HG02642 (cell line): Measurements from ENCODE around the gene CDH11.

Experiments used
- ATAC-seq: cut with Tn5 transposase; IDR thresholded peaks from one replicate; pipeline ENCODE4 v1.9.1; 2021; ENCODE audit warnings: mild to moderate bottlenecking; ENCODE audit not compliant: unreplicated experiment, poor library complexity

Gene CDH11

DNA sequence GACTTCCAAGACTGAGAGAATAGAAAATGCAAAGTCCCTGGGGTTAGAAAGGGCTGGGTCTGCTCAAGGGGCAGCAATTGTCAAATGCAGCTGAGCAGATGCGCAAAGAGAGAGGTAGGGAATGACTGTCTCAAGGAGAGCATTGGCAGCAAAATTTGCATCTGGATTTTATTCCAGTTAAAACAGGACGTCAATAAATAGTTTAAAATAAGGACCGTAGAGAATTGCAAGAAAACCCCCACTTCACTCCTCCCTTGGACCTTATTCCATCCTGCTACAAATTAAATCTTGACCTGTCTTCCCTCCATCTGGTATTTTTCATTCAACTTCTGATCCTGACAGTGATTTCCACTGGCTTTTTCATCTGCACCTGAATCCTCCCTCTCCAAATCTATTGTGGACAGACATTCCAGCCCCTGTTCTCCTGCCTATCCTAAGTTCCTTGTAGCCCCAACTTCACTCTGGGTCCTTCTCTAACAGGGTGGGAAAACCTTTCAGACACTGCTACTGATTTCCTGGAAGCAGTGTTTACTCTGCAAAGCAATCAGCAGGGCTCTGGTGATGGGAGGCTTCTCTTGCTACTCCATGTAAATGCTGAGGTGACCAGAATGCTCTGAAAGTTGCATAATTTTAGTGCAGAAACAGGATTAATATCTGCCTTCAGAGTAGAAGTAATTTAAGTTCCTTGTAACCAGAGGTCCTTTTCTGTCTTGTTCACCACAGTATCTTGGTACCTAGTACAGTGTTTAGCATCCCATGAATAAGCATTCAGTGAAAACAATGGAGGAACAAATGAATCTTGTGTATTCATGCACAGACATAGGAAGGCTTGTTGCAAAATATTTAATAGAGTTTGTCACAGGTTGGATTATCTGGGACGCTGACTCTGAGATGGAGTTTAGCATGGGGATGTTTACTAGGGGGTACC is 79.2 kb downstream of the CDH11 start:
- ATAC-seq: no peak

DNA sequence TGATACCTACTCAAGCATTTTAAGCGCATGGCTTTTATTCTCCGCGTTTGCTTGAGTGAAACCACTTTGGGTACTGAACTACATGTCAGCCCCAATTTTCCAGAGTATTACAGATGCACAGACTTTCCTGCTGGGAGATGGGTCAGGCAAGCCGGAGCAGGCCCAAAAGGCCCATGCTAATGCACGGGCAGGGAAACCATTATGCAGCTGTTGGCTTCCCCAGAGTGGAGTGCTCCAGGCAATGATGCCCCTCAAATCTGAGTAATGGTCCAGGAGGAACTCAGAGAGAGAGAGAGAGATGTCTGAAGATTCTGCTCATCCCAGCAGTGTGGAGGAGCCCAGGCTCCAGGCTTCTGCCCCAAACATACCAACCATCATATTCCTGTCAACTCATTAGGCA is 80.2 kb downstream of the CDH11 start:
- no peak for ATAC-seq

DNA sequence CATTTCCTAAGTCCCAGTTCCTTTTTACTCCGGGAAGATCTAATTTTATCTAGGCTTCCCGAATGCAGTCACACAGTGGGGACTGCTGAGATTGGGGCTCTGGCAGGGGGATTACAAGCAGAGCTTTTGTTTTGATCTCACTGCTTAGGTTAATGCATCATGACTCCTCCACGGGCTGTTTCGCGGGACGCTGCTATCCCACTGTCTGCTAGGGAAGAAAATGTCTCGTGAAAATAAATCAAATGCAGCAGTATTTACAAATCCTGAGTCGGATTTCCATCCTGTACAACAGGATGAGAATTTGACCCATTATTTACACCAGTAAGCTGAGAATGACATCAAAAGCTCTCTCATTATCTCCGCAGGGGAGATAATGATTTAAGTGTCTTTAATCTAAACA is 83.8 kb downstream of the CDH11 start:
- no peak for ATAC-seq

GRCh38 chr16:65037556-65037955 is 84.3 kb downstream of the CDH11 start:
- ATAC-seq: no peak

- no peak for ATAC-seq
Measured at GRCh38 chr16:65034915-65035314, 86.9 kb downstream of the CDH11 start.

DNA sequence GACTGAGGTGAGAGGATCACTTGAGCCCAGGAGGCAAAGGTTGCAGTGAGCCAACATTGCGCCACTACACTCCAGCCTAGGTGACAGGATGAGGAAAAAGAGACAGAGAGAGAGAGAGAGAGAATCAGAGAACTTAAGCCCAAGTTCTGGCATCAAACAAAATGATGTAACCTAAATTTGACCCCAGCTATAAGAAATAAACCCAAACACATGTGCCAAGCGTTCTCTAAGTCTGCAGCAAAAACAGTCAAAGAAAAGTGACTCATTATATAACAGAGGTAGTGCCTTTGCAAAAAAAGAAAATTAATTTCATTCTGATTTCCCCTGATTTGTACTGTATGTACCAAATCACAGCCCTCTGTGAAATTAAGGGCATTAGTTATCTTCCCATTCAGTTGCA is 89.5 kb downstream of the CDH11 start:
- ATAC-seq: no peak

- no peak for ATAC-seq
Measured at GRCh38 chr16:65024767-65025178, 97.1 kb downstream of the CDH11 start.

DNA sequence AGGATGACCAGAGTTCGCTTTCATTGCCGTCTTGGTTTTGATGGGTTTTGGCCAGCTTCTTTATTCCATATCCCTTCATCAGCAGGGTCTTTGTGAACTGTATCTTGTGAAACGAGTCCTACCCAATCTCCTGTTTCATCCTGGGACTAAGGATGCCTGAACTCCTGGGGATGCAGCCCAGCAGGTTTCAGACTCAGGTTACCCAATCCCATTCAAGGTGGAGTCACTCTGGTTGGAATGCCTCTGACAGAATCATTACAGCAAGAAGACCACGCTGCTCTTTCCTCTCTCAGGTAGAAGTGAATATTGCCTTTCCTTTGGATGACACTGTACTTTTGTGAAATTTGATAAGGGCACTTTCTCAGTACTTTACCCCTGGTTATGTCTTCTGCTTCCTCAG is 98.1 kb downstream of the CDH11 start:
- no peak for ATAC-seq

- no peak for ATAC-seq
Measured at GRCh38 chr16:65021852-65022595, 99.8 kb downstream of the CDH11 start.

- no peak for ATAC-seq
Measured at GRCh38 chr16:65016754-65017153, 105.1 kb downstream of the CDH11 start.

- ATAC-seq: no peak
Measured at GRCh38 chr16:65015599-65015998, 106.3 kb downstream of the CDH11 start.

DNA sequence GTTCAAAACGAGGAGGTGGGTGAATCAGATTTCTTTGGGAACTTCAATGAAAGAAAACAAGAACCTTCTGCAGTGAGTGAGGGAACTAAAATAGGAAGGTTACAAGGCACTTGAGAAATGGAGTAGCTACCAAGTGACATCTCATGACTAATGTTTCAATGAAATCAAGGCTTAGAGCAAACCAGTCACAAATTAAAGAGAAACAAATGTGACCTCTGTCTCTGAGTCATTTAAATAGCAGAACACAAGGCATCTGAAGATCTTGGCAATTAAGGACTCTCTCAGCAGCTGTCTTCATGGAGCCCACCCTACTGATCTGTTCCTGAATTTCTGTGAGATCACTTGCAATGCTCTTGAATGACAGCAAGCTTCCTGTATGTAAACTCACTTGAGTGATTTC is 109.5 kb downstream of the CDH11 start:
- ATAC-seq: no peak

DNA sequence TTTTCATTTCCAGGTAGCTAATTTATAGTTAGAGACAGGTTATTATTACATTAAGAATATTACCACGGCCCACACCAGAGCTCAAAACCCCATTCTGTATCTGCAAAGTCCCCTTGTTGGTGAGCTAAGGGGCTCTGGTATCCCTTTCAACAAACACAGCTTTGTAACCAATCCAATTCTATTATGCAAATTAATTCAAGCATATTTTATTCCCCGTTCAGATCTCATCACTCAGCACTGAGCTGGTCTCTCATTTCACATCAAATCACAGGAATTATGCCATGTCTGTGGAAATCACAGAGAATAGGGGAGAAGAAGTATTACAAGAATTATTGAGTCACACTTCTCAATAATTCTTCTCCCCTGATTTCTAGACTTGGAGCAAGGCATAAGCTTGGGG is 111.7 kb downstream of the CDH11 start:
- no peak for ATAC-seq

DNA sequence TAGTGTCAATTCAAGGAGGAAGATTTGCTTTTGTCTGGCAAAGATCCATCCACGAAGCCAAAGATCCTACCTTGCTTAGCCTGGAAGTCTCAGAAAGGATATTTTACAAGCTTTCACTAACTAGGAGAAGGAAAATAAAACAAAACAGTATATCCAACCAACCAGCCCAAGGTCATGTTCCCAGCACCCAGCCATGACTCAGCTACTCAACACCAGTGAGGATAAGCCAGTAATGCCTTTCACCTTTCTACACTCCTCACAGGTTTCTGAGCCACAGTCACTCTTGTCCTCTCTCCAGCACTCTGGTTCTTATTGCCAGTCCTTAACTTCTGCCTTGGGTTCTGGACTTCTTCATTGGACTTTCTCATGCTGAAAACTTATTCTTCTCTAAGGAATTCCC is 116.2 kb downstream of the CDH11 start:
- no peak for ATAC-seq

DNA sequence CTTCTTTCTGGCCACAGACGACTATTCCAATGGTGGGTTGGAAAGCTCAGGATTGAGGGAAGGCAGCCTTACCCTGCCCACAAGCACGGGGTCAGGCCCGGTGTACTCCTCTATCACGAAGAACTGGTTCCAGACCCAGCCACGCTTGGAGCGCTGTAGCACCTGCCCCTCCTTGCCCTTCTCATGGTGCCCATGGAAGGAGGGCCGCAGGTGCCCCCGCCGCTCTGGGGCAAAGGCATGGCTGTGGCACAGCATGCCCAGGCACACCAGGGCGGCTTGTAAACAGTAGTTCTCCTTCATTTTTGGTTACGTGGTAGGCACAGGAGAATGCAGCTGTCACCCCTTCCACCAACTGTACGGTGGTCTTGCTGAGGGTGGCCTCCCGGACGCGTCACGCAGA is 117.3 kb downstream of the CDH11 start:
- ATAC-seq: no peak

GRCh38 chr16:65003621-65004020 is 118.2 kb downstream of the CDH11 start:
- no peak for ATAC-seq

DNA sequence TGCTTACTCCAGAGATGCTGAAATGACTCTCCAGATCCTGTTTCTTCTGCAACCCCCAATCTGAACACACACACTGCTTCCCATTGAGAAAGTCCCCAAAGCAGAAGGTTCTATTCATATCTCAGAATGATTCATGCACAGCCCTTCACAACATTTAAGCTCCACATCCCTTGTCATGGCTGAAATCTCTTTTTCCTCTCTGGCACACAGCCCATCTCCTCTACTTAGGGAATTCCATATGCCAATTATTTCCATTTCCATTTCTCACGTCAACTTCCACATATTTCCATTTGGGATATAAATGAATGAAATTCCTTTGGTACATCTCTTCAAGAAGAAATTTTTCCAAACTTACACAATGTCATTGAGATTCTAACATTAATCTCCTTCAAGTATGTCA is 119.6 kb downstream of the CDH11 start:
- ATAC-seq: no peak

DNA sequence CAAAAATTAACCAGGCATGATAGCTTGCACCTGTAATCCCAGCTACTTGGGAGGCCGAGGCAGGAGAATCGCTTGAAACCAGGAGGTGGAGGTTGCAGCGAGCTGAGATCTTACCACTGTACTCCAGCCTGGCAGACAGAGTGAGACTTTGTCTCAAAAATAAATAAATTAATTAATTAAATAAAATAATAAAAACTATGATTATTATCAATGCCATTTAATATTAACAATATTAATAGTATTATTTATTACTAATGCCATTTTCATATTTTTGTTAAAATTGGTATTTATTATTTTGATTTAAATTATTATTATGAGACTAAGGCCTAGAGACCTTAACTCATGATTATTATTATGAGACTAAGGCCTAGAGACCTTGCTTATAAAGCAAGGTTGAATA is 121.2 kb downstream of the CDH11 start:
- no peak for ATAC-seq

GRCh38 chr16:64997751-64998150 is 124.1 kb downstream of the CDH11 start:
- ATAC-seq: no peak

- no peak for ATAC-seq
Measured at GRCh38 chr16:64997121-64997520, 124.7 kb downstream of the CDH11 start.

DNA sequence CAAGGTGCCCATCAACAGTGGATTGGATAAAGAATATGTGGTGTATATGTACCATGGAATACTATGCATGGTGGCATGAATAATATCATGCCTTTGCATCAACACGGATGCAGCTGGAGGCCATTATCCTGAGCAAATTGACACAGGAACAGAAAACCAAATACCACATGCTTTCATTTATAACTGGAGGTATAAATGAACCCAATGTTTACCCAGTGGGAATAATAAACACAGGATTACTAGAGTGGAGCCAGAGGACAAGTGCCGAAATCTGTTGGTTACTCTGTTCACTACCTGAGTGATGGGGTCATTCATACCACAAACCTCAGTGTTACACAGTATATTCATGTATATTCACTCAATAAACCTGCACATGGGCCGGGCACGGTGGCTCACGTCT is 125.2 kb downstream of the CDH11 start:
- no peak for ATAC-seq

DNA sequence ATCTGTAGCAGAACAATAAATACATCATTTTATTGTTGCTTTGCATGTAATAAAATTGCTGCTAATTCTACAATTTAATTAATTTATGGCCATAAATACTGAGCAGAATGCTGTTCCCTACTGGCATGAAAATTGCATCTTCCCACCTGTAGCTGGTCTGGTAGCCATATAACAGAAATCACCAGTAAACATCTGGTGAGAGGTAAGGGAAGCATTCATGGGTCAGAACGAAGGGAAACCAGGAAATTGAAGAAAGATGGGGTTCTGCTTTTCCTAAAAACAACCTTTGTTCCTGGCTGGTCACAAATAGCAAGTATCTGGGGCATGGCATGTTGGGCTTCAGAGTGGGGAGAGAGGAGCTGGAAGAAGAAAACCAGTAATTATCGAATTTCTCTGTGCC is 128.4 kb downstream of the CDH11 start:
- ATAC-seq: no peak
